ENCODE data around the gene ACVR1B.

The ACVR1B gene

DNA sequence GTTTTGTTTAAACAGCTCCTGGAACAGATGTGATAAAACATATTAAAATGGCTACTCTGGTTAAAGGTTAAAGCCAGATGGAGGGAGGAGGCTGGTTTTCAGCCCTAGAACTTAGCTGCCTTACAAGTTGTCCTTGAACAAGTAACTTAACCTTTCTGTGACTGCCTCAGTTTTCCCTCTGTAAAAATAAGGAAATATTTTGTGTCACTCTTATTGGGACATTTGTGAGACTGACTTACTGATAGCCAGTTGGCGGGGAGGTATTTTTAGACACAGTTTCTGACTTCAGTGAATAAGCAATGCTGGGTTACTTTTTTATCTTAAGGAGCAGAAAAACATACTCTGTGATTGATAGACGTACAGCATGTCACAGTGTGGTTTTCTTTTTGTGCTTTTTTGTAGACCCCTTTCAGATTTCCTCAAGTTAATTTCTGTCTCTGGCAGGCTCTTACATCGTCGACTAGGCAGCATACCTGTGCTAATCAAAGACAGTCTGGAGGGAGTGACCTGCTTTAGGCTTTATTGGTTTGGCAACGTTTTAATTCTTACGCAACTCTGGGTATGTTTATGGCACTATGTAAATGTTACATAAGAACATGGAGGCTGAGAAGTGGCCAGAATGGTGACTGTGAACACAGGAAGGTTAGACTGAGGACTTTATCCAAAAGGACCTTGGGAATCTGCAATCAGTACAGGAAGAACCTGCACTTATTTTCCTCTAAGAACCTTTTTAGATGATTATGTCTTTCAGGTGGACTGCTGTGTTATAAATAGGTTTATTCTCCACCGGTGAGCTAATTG, 3.3 kb downstream of the ACVR1B start:
- Histone ChIP-seq H3K9ac (ENCODE audit: low read length) (no peak overlapping the region), H3K4me1 (ENCODE audit: control insufficient read depth, insufficient read depth, low read length) (peaks cover 15% of the 10 kb centered on the region), H3K4me3 (ENCODE audit: low read length) (peak overlapping the region; percentile 22), H3K27ac (ENCODE audit: low read depth, low read length) (peak overlapping the region; percentile 44), H3K27me3 (ENCODE audit: control insufficient read depth, insufficient read depth, low read length) (no peaks in the 10 kb centered on the region), H3K36me3 (ENCODE audit: control insufficient read depth, insufficient read depth, low read length) (no peaks in the 10 kb centered on the region)

DNA sequence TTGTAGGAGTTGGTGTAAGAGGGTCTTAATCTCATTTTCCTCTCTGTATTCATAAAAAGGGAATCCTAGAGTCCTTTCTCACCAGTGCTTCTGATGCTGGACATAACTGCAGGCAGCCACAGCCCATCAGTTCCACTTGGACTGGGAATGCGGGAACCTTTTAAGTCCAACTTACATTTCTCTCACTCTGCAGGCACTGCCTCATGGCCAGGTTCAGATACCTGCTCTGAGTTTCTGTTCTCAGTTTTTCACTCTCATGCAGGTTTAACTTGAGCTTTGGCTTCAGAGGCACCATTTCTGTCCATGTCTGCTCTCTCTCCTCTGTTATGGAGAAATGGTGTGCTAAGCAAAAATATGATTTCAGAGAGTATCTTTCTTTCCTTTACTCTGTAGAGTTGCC, 4.2 kb downstream of the ACVR1B start:
- Histone ChIP-seq H3K4me1 (ENCODE audit: control insufficient read depth, insufficient read depth, low read length) (peaks cover 15% of the 10 kb centered on the region), H3K36me3 (ENCODE audit: control insufficient read depth, insufficient read depth, low read length) (no peaks in the 10 kb centered on the region), H3K4me3 (ENCODE audit: low read length) (no peak overlapping the region), H3K9ac (ENCODE audit: low read length) (no peak overlapping the region), H3K27me3 (ENCODE audit: control insufficient read depth, insufficient read depth, low read length) (no peaks in the 10 kb centered on the region), H3K27ac (ENCODE audit: low read depth, low read length) (no peak overlapping the region)

DNA sequence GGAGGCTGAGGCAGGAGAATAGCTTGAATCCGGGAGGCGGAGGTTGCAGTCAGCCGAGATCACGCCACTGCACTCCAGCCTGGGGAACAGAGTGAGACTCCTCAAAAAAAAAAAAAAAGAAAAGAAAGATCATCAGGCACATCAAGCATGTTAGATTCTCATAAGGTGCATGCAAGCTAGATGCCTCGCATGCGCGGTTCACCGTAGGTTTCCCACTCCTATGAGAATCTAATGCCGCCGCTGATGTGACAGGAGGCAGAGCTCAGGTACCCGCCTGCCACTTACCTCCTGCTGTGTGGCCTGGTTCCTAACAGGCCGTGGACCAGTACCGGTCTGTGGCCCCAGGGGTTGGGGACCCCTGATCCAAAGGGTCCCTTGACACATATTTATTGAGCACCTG, 7.0 kb downstream of the ACVR1B start:
- Histone ChIP-seq H3K9ac (ENCODE audit: low read length) (no peak overlapping the region), H3K4me3 (ENCODE audit: low read length) (no peak overlapping the region), H3K4me1 (ENCODE audit: control insufficient read depth, insufficient read depth, low read length) (peaks cover 14% of the 10 kb centered on the region), H3K27ac (ENCODE audit: low read depth, low read length) (no peak overlapping the region), H3K27me3 (ENCODE audit: control insufficient read depth, insufficient read depth, low read length) (no peaks in the 10 kb centered on the region), H3K36me3 (ENCODE audit: control insufficient read depth, insufficient read depth, low read length) (no peaks in the 10 kb centered on the region)

DNA sequence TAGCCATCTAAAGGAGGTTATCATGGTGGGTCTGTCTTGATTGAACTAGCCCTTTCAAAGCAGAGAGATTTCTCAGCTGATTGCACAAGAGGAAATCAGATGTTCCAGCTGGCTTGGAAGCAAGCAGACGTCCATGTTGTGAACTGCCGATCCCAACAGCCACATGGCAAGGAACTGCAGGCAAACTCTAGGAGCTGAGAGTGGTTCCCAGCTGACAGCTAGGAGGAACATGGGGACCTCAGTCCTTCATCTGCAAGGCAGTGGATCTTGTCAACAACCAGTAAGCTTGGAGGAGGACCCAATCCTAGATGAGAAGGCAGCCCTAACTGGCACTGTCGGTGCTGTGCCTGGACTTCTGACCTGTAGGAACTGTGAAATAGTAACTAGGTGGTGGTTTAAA, 7.7 kb downstream of the ACVR1B start:
- no peak overlapping the region for H3K4me3 ChIP-seq (ENCODE audit: low read length)
- H3K36me3 ChIP-seq (ENCODE audit: control insufficient read depth, insufficient read depth, low read length) = no peaks in the 10 kb centered on the region
- H3K27me3 ChIP-seq (ENCODE audit: control insufficient read depth, insufficient read depth, low read length) = no peaks in the 10 kb centered on the region
- no peak overlapping the region for H3K27ac ChIP-seq (ENCODE audit: low read depth, low read length)
- peaks cover 9% of the 10 kb centered on the region for H3K4me1 ChIP-seq (ENCODE audit: control insufficient read depth, insufficient read depth, low read length)
- H3K9ac ChIP-seq (ENCODE audit: low read length) = no peak overlapping the region

DNA sequence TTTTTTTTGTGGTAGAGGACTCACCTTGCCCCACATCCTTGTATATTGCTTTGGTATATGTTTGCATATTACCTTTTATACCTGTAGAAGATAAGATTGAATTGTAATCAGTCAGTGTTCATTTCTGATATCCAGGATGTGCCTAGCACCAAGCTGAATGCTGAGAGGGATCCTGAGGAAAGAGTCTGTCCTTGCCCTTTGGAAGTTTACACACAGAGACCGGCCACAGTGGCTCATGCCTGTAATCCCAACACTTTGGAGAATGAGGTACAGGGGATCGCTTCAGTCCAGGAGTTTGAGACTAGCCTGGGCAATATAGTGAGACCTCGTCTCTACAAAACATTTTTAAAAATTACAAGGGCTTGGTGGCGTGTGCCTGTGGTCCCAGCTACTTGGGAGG, 8.4 kb downstream of the ACVR1B start:
- H3K4me3 ChIP-seq (ENCODE audit: low read length) = no peak overlapping the region
- H3K4me1 ChIP-seq (ENCODE audit: control insufficient read depth, insufficient read depth, low read length) = peaks cover 7% of the 10 kb centered on the region
- no peak overlapping the region for H3K9ac ChIP-seq (ENCODE audit: low read length)
- H3K36me3 ChIP-seq (ENCODE audit: control insufficient read depth, insufficient read depth, low read length) = no peaks in the 10 kb centered on the region
- H3K27me3 ChIP-seq (ENCODE audit: control insufficient read depth, insufficient read depth, low read length) = no peaks in the 10 kb centered on the region
- H3K27ac ChIP-seq (ENCODE audit: low read depth, low read length) = no peak overlapping the region

DNA sequence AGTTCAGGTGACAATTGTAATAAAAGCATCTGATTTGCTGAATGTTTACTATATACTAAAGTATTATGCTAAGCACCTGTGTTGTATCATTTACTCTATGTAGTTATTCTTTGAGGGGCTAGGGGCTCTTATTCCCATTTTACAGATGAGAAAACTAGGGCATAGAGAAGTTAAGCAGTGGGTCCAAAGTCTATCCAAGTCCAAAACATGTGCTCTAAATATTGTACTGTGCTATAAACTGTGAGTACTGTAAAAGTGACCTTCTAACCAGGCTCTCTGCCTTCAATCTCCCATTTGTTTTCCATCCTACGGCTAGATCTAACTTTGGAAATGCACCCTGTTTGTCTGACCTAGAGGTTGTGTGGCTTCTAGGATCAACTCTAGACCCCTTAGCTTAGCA, 9.0 kb downstream of the ACVR1B start:
- Histone ChIP-seq H3K27ac (ENCODE audit: low read depth, low read length) (no peak overlapping the region), H3K4me1 (ENCODE audit: control insufficient read depth, insufficient read depth, low read length) (peaks cover 3% of the 10 kb centered on the region), H3K36me3 (ENCODE audit: control insufficient read depth, insufficient read depth, low read length) (no peaks in the 10 kb centered on the region), H3K9ac (ENCODE audit: low read length) (no peak overlapping the region), H3K27me3 (ENCODE audit: control insufficient read depth, insufficient read depth, low read length) (no peaks in the 10 kb centered on the region), H3K4me3 (ENCODE audit: low read length) (no peak overlapping the region)

DNA sequence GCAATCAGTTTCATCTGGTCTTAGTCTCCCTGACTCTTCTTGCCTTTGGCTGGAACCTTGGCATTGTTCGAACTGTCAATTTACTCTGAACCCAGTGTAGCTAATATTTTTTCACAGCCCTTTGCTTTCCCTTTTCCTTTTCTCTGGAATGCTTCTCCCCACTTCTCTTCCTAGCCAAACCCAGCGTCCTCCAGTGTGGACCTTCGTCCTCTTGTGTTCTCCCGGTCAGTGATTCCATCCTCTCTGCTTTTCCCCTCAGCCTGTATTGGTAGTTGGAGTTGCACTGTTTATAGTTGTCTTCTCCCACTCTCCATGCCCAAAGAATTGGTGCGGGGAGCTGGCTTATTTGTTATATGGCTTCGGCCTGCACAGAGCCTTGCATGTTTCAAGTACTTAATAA, 9.4 kb downstream of the ACVR1B start:
- Histone ChIP-seq H3K9ac (ENCODE audit: low read length) (no peak overlapping the region), H3K4me3 (ENCODE audit: low read length) (no peak overlapping the region), H3K27me3 (ENCODE audit: control insufficient read depth, insufficient read depth, low read length) (no peaks in the 10 kb centered on the region), H3K36me3 (ENCODE audit: control insufficient read depth, insufficient read depth, low read length) (no peaks in the 10 kb centered on the region), H3K4me1 (ENCODE audit: control insufficient read depth, insufficient read depth, low read length) (peaks cover under 1% of the 10 kb centered on the region), H3K27ac (ENCODE audit: low read depth, low read length) (no peak overlapping the region)

DNA sequence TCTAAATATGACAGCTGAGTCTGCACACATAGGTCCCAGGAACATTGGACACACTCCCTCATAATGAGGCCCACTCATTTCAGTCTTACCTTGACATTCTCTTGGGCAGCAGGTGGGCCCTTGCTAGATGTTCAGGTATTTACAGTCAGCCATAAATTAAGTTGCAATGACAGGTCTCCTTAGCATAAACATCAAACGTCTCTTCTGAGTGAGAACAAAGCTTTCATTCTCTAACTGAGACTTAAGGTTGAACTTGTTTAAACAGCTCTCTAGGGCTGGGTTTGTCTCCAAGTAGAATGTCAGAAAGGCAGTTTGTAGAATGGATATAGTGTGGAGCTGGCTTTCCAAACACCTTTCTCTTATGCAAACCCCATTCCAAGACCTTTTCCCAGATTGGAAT, 10.3 kb downstream of the ACVR1B start:
- H3K4me1 ChIP-seq (ENCODE audit: control insufficient read depth, insufficient read depth, low read length) = no peaks in the 10 kb centered on the region
- no peaks in the 10 kb centered on the region for H3K27me3 ChIP-seq (ENCODE audit: control insufficient read depth, insufficient read depth, low read length)
- H3K36me3 ChIP-seq (ENCODE audit: control insufficient read depth, insufficient read depth, low read length) = no peaks in the 10 kb centered on the region
- no peak overlapping the region for H3K9ac ChIP-seq (ENCODE audit: low read length)
- H3K27ac ChIP-seq (ENCODE audit: low read depth, low read length) = no peak overlapping the region
- no peak overlapping the region for H3K4me3 ChIP-seq (ENCODE audit: low read length)

DNA sequence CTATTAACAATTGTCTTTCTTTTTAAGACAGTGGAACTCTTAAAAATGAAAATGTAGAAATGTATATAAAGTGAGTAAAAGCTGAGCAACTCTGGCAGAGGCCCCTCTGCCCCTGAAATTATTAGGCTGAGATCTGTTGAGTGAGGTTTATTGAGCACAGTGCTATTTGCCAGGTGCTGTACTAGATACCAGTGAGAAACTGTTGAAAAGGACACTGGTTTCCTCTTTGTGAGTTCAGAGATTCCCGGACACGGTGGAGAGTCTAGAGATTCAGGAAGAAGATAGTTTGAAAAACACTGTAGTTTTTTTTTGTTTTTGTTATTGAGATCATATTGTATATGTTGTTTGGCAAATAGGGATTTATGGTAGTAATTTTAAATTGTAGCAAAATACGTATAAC, 11.2 kb downstream of the ACVR1B start:
- H3K27ac ChIP-seq (ENCODE audit: low read depth, low read length) = no peak overlapping the region

DNA sequence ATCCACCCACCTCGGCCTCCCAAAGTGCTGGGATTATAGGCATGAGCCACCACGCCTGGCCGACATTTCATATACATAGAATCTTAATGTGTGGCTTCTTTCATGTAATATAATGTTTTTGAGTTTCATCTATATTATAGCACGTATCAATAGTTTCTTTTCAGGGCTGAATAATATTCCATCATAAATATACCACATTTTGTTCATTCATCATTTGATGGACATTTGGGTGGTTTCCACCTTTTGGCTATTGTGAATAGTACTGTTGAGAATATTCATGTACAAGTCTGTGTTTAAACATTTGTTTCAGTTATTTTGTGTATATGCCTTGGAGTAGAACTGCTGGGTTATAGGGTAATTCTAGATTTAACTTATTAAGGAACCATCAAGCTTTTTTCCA, 12.0 kb downstream of the ACVR1B start:
- Histone ChIP-seq H3K4me1 (ENCODE audit: control insufficient read depth, insufficient read depth, low read length) (no peaks in the 10 kb centered on the region), H3K36me3 (ENCODE audit: control insufficient read depth, insufficient read depth, low read length) (no peaks in the 10 kb centered on the region), H3K9ac (ENCODE audit: low read length) (no peak overlapping the region), H3K27ac (ENCODE audit: low read depth, low read length) (no peak overlapping the region), H3K4me3 (ENCODE audit: low read length) (no peak overlapping the region), H3K27me3 (ENCODE audit: control insufficient read depth, insufficient read depth, low read length) (no peaks in the 10 kb centered on the region)

More for the DNA sequence above, 11.2 kb downstream of the ACVR1B start:
- Histone ChIP-seq H3K27me3 (ENCODE audit: control insufficient read depth, insufficient read depth, low read length) (no peaks in the 10 kb centered on the region), H3K4me1 (ENCODE audit: control insufficient read depth, insufficient read depth, low read length) (no peaks in the 10 kb centered on the region), H3K36me3 (ENCODE audit: control insufficient read depth, insufficient read depth, low read length) (no peaks in the 10 kb centered on the region), H3K4me3 (ENCODE audit: low read length) (no peak overlapping the region), H3K9ac (ENCODE audit: low read length) (no peak overlapping the region)

DNA sequence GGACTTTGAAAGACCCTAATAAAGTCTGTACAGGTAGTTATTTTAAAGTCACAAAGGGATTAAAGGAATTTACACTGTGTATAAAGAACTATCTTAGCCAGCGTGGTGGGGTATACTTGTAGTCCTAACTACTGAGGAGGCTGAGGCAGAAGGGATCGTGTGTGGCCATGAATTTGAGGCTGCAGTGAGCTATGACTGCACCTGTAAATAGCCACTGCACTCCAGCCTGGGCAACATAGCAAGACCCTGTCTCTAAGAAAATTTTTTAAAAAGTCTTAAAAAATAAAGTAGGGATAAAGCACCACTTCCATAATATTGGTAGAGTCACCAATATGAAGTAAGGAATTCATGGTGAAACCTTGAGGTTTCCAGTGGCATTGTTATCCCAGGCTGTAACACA, 18.1 kb downstream of the ACVR1B start:
- Histone ChIP-seq H3K36me3 (ENCODE audit: control insufficient read depth, insufficient read depth, low read length) (no peaks in the 10 kb centered on the region), H3K4me1 (ENCODE audit: control insufficient read depth, insufficient read depth, low read length) (peaks cover 19% of the 10 kb centered on the region), H3K27ac (ENCODE audit: low read depth, low read length) (no peak overlapping the region), H3K27me3 (ENCODE audit: control insufficient read depth, insufficient read depth, low read length) (no peaks in the 10 kb centered on the region), H3K9ac (ENCODE audit: low read length) (no peak overlapping the region), H3K4me3 (ENCODE audit: low read length) (no peak overlapping the region)

DNA sequence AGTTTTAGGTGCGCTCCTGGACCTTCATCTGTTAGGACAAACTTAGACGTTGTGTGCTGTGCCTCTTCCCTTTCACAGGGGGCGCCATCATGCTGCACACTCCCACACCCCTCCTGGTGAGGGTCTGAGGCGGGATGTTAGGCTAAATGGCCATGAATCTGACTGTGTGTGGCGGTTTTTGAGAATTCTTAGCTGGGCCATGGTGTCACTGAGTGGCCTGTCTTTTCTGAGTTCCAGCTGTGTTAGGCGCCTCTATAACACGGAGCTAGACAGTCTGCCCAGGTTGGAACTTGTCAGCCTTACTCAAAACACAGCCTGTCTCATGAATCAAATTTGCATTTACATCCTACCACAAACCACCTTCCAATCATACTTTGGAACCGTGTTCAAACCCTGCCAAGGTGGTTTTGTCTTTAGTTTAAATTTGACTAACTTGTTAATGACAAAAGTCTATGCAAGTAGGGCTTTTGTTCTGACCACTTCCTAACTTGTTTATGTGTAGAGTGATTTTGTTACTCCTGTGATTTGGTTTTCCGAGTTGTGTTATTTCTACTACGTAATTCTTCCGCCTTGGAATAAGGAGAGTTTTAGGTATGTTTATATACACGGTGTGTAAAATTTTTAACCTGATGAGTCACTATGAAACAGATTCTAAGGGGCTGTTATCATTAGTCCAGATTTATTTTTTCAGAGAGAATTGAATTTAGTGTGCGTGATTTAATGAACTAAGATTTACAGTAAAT, 19.6 kb downstream of the ACVR1B start:
- no peak overlapping the region for H3K27ac ChIP-seq (ENCODE audit: low read depth, low read length)
- no peaks in the 10 kb centered on the region for H3K27me3 ChIP-seq (ENCODE audit: control insufficient read depth, insufficient read depth, low read length)
- no peak overlapping the region for H3K9ac ChIP-seq (ENCODE audit: low read length)
- peaks cover 9% of the 10 kb centered on the region for H3K36me3 ChIP-seq (ENCODE audit: control insufficient read depth, insufficient read depth, low read length)
- peaks cover 19% of the 10 kb centered on the region for H3K4me1 ChIP-seq (ENCODE audit: control insufficient read depth, insufficient read depth, low read length)
- H3K4me3 ChIP-seq (ENCODE audit: low read length) = no peak overlapping the region
